Measurements from ENCODE around the gene TSTD1.

TSTD1 gene

GRCh38 chr1:161038523-161039153 lies at the start of gene TSTD1:
TSTD1 (minus strand) TSS chr1:161038964; CDS start chr1:161038889, 75 bp downstream.
- no peak for DNase-seq (ENCODE audit: low read depth, low spot score)

GRCh38 chr1:161086457-161086856 lies 47.7 kb upstream of the TSTD1 start:
- DNase-seq (ENCODE audit: low read depth, low spot score): no peak

- DNase-seq (ENCODE audit: low read depth, low spot score): no peak
Observed at GRCh38 chr1:161085165-161085564, 46.4 kb upstream of the TSTD1 start.

- no peak for DNase-seq (ENCODE audit: low read depth, low spot score)
Observed at GRCh38 chr1:161084597-161084988, 45.8 kb upstream of the TSTD1 start.

- DNase-seq (ENCODE audit: low read depth, low spot score): no peak
Observed at GRCh38 chr1:161083748-161084596, 45.2 kb upstream of the TSTD1 start.

- DNase-seq (ENCODE audit: low read depth, low spot score): no peak
Observed at GRCh38 chr1:161082996-161083747, 44.4 kb upstream of the TSTD1 start.

- DNase-seq (ENCODE audit: low read depth, low spot score): no peak
Observed at GRCh38 chr1:161082483-161082882, 43.7 kb upstream of the TSTD1 start.

GRCh38 chr1:161081519-161081918 lies 42.8 kb upstream of the TSTD1 start:
- no peak for DNase-seq (ENCODE audit: low read depth, low spot score)

- no peak for DNase-seq (ENCODE audit: low read depth, low spot score)
Observed at GRCh38 chr1:161080441-161081405, 42.0 kb upstream of the TSTD1 start.

GRCh38 chr1:161079436-161080110 lies 40.8 kb upstream of the TSTD1 start:
- no peak for DNase-seq (ENCODE audit: low read depth, low spot score)

GRCh38 chr1:161077426-161077825 lies 38.7 kb upstream of the TSTD1 start:
- no peak for DNase-seq (ENCODE audit: low read depth, low spot score)

GRCh38 chr1:161076410-161076809 lies 37.6 kb upstream of the TSTD1 start:
- no peak for DNase-seq (ENCODE audit: low read depth, low spot score)

- DNase-seq (ENCODE audit: low read depth, low spot score): no peak
Observed at GRCh38 chr1:161074676-161075368, 36.1 kb upstream of the TSTD1 start.

GRCh38 chr1:161073474-161074121 lies 34.8 kb upstream of the TSTD1 start:
- DNase-seq (ENCODE audit: low read depth, low spot score): no peak

- no peak for DNase-seq (ENCODE audit: low read depth, low spot score)
Observed at GRCh38 chr1:161072751-161073449, 34.1 kb upstream of the TSTD1 start.

- no peak for DNase-seq (ENCODE audit: low read depth, low spot score)
Observed at GRCh38 chr1:161071886-161072371, 33.2 kb upstream of the TSTD1 start.

- no peak for DNase-seq (ENCODE audit: low read depth, low spot score)
Observed at GRCh38 chr1:161070761-161071160, 32.0 kb upstream of the TSTD1 start.

GRCh38 chr1:161069731-161070270 lies 31.0 kb upstream of the TSTD1 start, which contains the start of gene ARHGAP30:
ARHGAP30 (minus strand) TSS chr1:161069891; CDS start chr1:161069624, 267 bp downstream.
- no peak for DNase-seq (ENCODE audit: low read depth, low spot score)

All from iPS DF 19.7 (cell line).